H1 (cell line): ENCODE results near the gene CFLAR. TPM values are rescaled to one million over a fixed set of nuclear protein-coding genes. Genes with fewer than 3 reads are reported as not detected.

Experiments used
- CTCF ChIA-PET: fragments of 300-600 bp; sonication (Branson Sonifier 250); formaldehyde crosslinking; loops from one replicate; lab custom pipeline; 2021; ENCODE audit not compliant: partially characterized antibody; lab: Charles Lee
- POLR2A ChIA-PET: fragments of 300-600 bp; sonication (Branson Sonifier 250); formaldehyde crosslinking; loops from one replicate; lab custom pipeline; 2021; ENCODE audit warnings: inconsistent platforms; ENCODE audit not compliant: partially characterized antibody; lab: Charles Lee
- DNase-seq, 2 experiments: peaks; one replicate each; pipeline versions ENCODE4 v3.0.0 to v3.0.0-alpha.2; 2010 to 2022; ENCODE audit warnings: low spot score in 2 of 2, low read depth in 1 of 2, mixed read lengths in 1 of 2
- FAIRE-seq: peaks from 2 replicates; lab custom pipeline; 2011; peaks lifted over from hg19 to GRCh38; lab: Jason Lieb, UNC
- H2AFZ ChIP-seq: 2 replicates; pipeline ENCODE4 v1.8.1; 2012; ENCODE audit warnings: low read length, inconsistent platforms
- H2AK5ac ChIP-seq: 2 replicates; pipeline ENCODE4 v1.6.1; 2013; ENCODE audit warnings: low read depth, low read length
- H2BK120ac ChIP-seq: replicated peaks from 2 replicates; pipeline ENCODE3; 2013; ENCODE audit warnings: low read depth, low read length, inconsistent platforms
- H2BK12ac ChIP-seq: 2 replicates; pipeline ENCODE4 v1.6.1; 2013; ENCODE audit warnings: low read depth, low read length
- H2BK15ac ChIP-seq: 2 replicates; pipeline ENCODE4 v1.6.1; 2013; ENCODE audit warnings: low read length
- H2BK20ac ChIP-seq: 2 replicates; pipeline ENCODE4 v1.6.1; 2013; ENCODE audit warnings: low read length
- H2BK5ac ChIP-seq: 2 replicates; pipeline ENCODE4 v1.6.1; 2013; ENCODE audit warnings: low read depth, low read length
- H3K14ac ChIP-seq: 2 replicates; pipeline ENCODE4 v1.6.1; 2013; ENCODE audit warnings: inconsistent platforms; ENCODE audit not compliant: insufficient read length
- H3K18ac ChIP-seq: 2 replicates; pipeline ENCODE4 v1.6.1; 2013; ENCODE audit warnings: low read length; ENCODE audit errors: extremely low read depth
- H3K23ac ChIP-seq: 2 replicates; pipeline ENCODE4 v1.6.1; 2013; ENCODE audit warnings: inconsistent platforms; ENCODE audit not compliant: insufficient read length
- H3K23me2 ChIP-seq: 2 replicates; pipeline ENCODE4 v1.6.1; 2013; ENCODE audit warnings: low read depth, low read length
- H3K27ac ChIP-seq: 2 replicates; pipeline ENCODE4 v1.6.1; 2011; ENCODE audit warnings: low read depth, low read length, inconsistent platforms
- H3K27me3 ChIP-seq, 4 experiments: replicated peaks in 1 of 4; 1 replicate in 1 of 4; 2 replicates in 3 of 4; pipeline versions ENCODE4 v1.6.1 to v1.8.1; 2011 to 2013; ENCODE audit warnings: low read length in 3 of 4, mild to moderate bottlenecking in 3 of 4, inconsistent platforms in 2 of 4, mixed read lengths in 2 of 4, moderate library complexity in 1 of 4; ENCODE audit not compliant: control insufficient read depth in 3 of 4, insufficient read depth in 3 of 4; ENCODE audit errors: extremely low read depth in 1 of 4
- H3K36me3 ChIP-seq, 4 experiments: 2 replicates each; pipeline versions ENCODE4 v1.6.1 to v1.8.1; 2011 to 2013; ENCODE audit warnings: mild to moderate bottlenecking in 4 of 4, low read length in 3 of 4, moderate library complexity in 2 of 4, control low read depth in 1 of 4, inconsistent platforms in 1 of 4; ENCODE audit not compliant: insufficient read depth in 4 of 4, control insufficient read depth in 2 of 4
- H3K4ac ChIP-seq: replicated peaks from 2 replicates; pipeline ENCODE3; 2013; ENCODE audit warnings: low read length, low read depth, mixed read lengths, inconsistent platforms; ENCODE audit not compliant: insufficient read length
- H3K4me1 ChIP-seq, 4 experiments: replicated peaks in 1 of 4; 1 replicate in 1 of 4; 2 replicates in 3 of 4; pipeline versions ENCODE4 v1.6.1 to v1.8.1; 2011 to 2013; ENCODE audit warnings: low read length in 3 of 4, inconsistent platforms in 2 of 4, mixed read lengths in 1 of 4; ENCODE audit not compliant: insufficient read depth in 4 of 4, control insufficient read depth in 3 of 4
- H3K4me2 ChIP-seq, 2 experiments: 2 replicates each; pipeline versions ENCODE4 v1.6.1 to v1.8.1; 2011 to 2013; ENCODE audit warnings: low read depth in 2 of 2, low read length in 2 of 2, control low read depth in 1 of 2, inconsistent platforms in 1 of 2, mild to moderate bottlenecking in 1 of 2; ENCODE audit not compliant: insufficient read depth in 1 of 2
- H3K4me3 ChIP-seq, 4 experiments: fragments of 200-600, 300-600 bp in 1 of 4; sonication (generic), shearing (Covaris generic), sonication (Bioruptor Twin) in 1 of 4; 2 replicates each; pipeline versions ENCODE4 v1.5.1 to v1.8.1; 2011 to 2016; ENCODE audit warnings: low read length in 4 of 4, low read depth in 3 of 4, control low read depth in 2 of 4, inconsistent platforms in 2 of 4, mild to moderate bottlenecking in 2 of 4, mixed read lengths in 1 of 4, moderate library complexity in 1 of 4; ENCODE audit not compliant: insufficient read depth in 2 of 4; ENCODE audit errors: extremely low read depth in 1 of 4
- H3K56ac ChIP-seq: replicated peaks from 2 replicates; pipeline ENCODE3; 2013; ENCODE audit warnings: low read depth, mild to moderate bottlenecking, mixed read lengths, low read length, inconsistent platforms; ENCODE audit not compliant: insufficient read length
- H3K79me1 ChIP-seq: 2 replicates; pipeline ENCODE4 v1.6.1; 2013; ENCODE audit warnings: low read depth, low read length, control low read depth
- H3K79me2 ChIP-seq, 2 experiments: 2 replicates each; pipeline versions ENCODE4 v1.6.1 to v1.8.1; 2012 to 2013; ENCODE audit warnings: low read length in 2 of 2, mild to moderate bottlenecking in 2 of 2, inconsistent platforms in 1 of 2; ENCODE audit not compliant: insufficient read depth in 2 of 2, control insufficient read depth in 1 of 2
- H3K9ac ChIP-seq, 4 experiments: replicated peaks in 1 of 4; 1 replicate in 1 of 4; 2 replicates in 3 of 4; pipeline versions ENCODE4 v1.6.1 to v1.8.1; 2011 to 2013; ENCODE audit warnings: low read depth in 3 of 4, low read length in 3 of 4, control low read depth in 2 of 4, mild to moderate bottlenecking in 2 of 4, moderate library complexity in 2 of 4, inconsistent platforms in 1 of 4; ENCODE audit errors: extremely low read depth in 1 of 4
- H3K9me3 ChIP-seq, 2 experiments: 2 replicates each; pipeline versions ENCODE4 v1.6.1 to v1.8.1; 2012 to 2013; ENCODE audit warnings: mild to moderate bottlenecking in 2 of 2, moderate library complexity in 2 of 2, control low read depth in 1 of 2, inconsistent platforms in 1 of 2, low read depth in 1 of 2, low read length in 1 of 2, mixed read lengths in 1 of 2; ENCODE audit not compliant: insufficient read depth in 2 of 2
- H4K20me1 ChIP-seq, 2 experiments: replicated peaks in 1 of 2; 2 replicates each; pipeline versions ENCODE3 to v1.8.1; 2011 to 2013; ENCODE audit warnings: inconsistent platforms in 2 of 2, low read length in 2 of 2, mild to moderate bottlenecking in 1 of 2; ENCODE audit not compliant: insufficient read depth in 2 of 2, control insufficient read depth in 1 of 2
- H4K5ac ChIP-seq: 2 replicates; pipeline ENCODE4 v1.6.1; 2013; ENCODE audit warnings: low read length, low read depth, mixed read lengths, inconsistent platforms; ENCODE audit not compliant: insufficient read length
- H4K8ac ChIP-seq: 2 replicates; pipeline ENCODE4 v1.8.0; 2013; ENCODE audit warnings: mild to moderate bottlenecking, moderate library complexity, low read length, inconsistent platforms; ENCODE audit not compliant: insufficient read depth; ENCODE audit errors: extremely low read depth
- H4K91ac ChIP-seq: replicated peaks from 2 replicates; pipeline ENCODE3; 2013; ENCODE audit warnings: low read length, mixed read lengths, inconsistent platforms; ENCODE audit not compliant: insufficient read length
- CEBPB ChIP-seq: IDR thresholded peaks from 2 replicates; pipeline ENCODE4 v1.6.1; 2012; ENCODE audit warnings: low read depth, low read length
- GABPA ChIP-seq: IDR thresholded peaks from 2 replicates; pipeline ENCODE4 v1.6.1; 2011; ENCODE audit warnings: mild to moderate bottlenecking, low read length, moderate library complexity, borderline replicate concordance; ENCODE audit not compliant: insufficient read depth
- HDAC6 ChIP-seq: IDR thresholded peaks from one replicate; pipeline ENCODE4 v1.7.1; 2012; ENCODE audit warnings: low read depth, mild to moderate bottlenecking, inconsistent platforms, low read length, moderate library complexity
- JUN ChIP-seq: IDR thresholded peaks from 2 replicates; pipeline ENCODE4 v1.6.1; 2011; ENCODE audit warnings: low read depth, mild to moderate bottlenecking, improper control_type of control experiment, low read length
- KDM1A ChIP-seq: fragments of 200-600, 300-600 bp; sonication (generic); IDR thresholded peaks from 2 replicates; pipeline ENCODE4 v1.7.1; 2016; ENCODE audit warnings: mild to moderate bottlenecking, low read length, borderline replicate concordance
- KDM4A ChIP-seq: IDR thresholded peaks from one replicate; pipeline ENCODE4 v1.7.1; 2012; ENCODE audit warnings: low read depth, mild to moderate bottlenecking, moderate library complexity, low read length, inconsistent platforms; ENCODE audit not compliant: severe bottlenecking
- MAFK ChIP-seq: IDR thresholded peaks from 2 replicates; pipeline ENCODE4 v1.6.1; 2012; ENCODE audit warnings: low read depth, mild to moderate bottlenecking, improper control_type of control experiment, low read length
- MAX ChIP-seq: IDR thresholded peaks from 2 replicates; pipeline ENCODE4 v1.6.1; 2012; ENCODE audit warnings: inconsistent platforms
- NRF1 ChIP-seq: IDR thresholded peaks from 2 replicates; pipeline ENCODE4 v1.6.1; 2011; ENCODE audit warnings: mild to moderate bottlenecking, low read depth, low read length, improper control_type of control experiment
- RBBP5 ChIP-seq: IDR thresholded peaks from 2 replicates; pipeline ENCODE4 v1.7.1; 2012; ENCODE audit warnings: low read depth, mild to moderate bottlenecking, inconsistent platforms, low read length, moderate library complexity, borderline replicate concordance
- RNF2 ChIP-seq: fragments of 200-900, 300-1000 bp; sonication (generic); IDR thresholded peaks from 2 replicates; pipeline ENCODE4 v1.7.1; 2016; ENCODE audit warnings: borderline replicate concordance, low read depth, mild to moderate bottlenecking, antibody characterized with exemption, low read length; ENCODE audit not compliant: poor library complexity, severe bottlenecking; ENCODE audit errors: missing control alignments
- SP2 ChIP-seq: IDR thresholded peaks from 2 replicates; pipeline ENCODE4 v1.6.1; 2012; ENCODE audit warnings: mild to moderate bottlenecking, low read length, inconsistent platforms
- TBP ChIP-seq: IDR thresholded peaks from 2 replicates; pipeline ENCODE4 v1.6.1; 2011; ENCODE audit warnings: low read depth, low read length, improper control_type of control experiment
- TCF12 ChIP-seq: IDR thresholded peaks from 2 replicates; pipeline ENCODE4 v1.6.1; 2011; ENCODE audit warnings: low read depth, mild to moderate bottlenecking, low read length
- WGBS, 2 experiments: shearing (Covaris generic) in 1 of 2; methylation state at CpG; one replicate each; pipeline versions ENCODE4 v1.1.6 to v1.1.7; 2013 to 2015; ENCODE audit warnings: low lambda C conversion rate in 2 of 2, mixed read lengths in 2 of 2, inconsistent platforms in 1 of 2, low coverage in 1 of 2, missing lambda C conversion rate in 1 of 2; ENCODE audit not compliant: insufficient replicate concordance in 2 of 2, insufficient coverage in 1 of 2, insufficient read length in 1 of 2; ENCODE audit errors: extremely low coverage in 1 of 2, missing lambda C conversion rate in 1 of 2; 5-methylcytosine and 5-hydroxymethylcytosine counted together
- polyA plus RNA-seq, 7 experiments: library from polyadenylated mRNA; depleted of rRNA in 3 of 7; stranded (reverse) in 5 of 7; unstranded in 2 of 7; fragments of >200 nt in 5 of 7; fragments of 200-250 nt in 2 of 7; gene quantifications; 1 replicate in 5 of 7; 2 replicates in 1 of 7; 4 replicates in 1 of 7; pipeline versions ENCODE4 v1.2.1 to v1.2.3, GENCODE V29; 2011 to 2013; ENCODE audit warnings: missing spikeins in 2 of 7, mixed read lengths in 2 of 7
- total RNA-seq: library from RNA; stranded (reverse); fragmentation: NEBNext Ultra II Directional; extraction: Animal tissue kit (Norgen Biotek cat#: 25700); gene quantifications from 2 replicates; pipeline ENCODE4 v1.2.1, GENCODE V29; 2021

The CFLAR gene
- total and polyA plus RNA-seq, 2 of the 8 experiments (the other 6 are each of a cell fraction or from before 2014, with no cell fraction given), result 1.1 to 3.9 TPM

GRCh38 chr2:201128033-201128432, 12.1 kb downstream of the CFLAR start:
- Histone ChIP-seq H3K18ac (no peak overlapping the region), H3K23ac (no peak overlapping the region), H3K4me3 (no peak overlapping the region), H3K27me3 (no peaks in the 10 kb centered on the region), H3K27ac (no peak overlapping the region), H3K36me3 (no peaks in the 10 kb centered on the region), H2AFZ (no peak overlapping the region), H3K4me2 (no peak overlapping the region), H2AK5ac (no peak overlapping the region), H4K20me1 (no peaks in the 10 kb centered on the region), H4K8ac (no peak overlapping the region), H4K5ac (no peak overlapping the region), H3K4me1 (peaks cover 0 to 7% (median 2%) of the 10 kb centered on the region in 4 experiments; a peak in 4 of 7 replicates), H3K79me1 (no peaks in the 10 kb centered on the region), H2BK5ac (no peak overlapping the region), H2BK120ac (no peak overlapping the region), H2BK15ac (no peak overlapping the region), H3K4ac (no peak overlapping the region), H4K91ac (no peak overlapping the region), H3K56ac (no peak overlapping the region), H3K23me2 (no peaks in the 10 kb centered on the region), H3K9ac (no peak overlapping the region), H3K79me2 (no peaks in the 10 kb centered on the region), H2BK12ac (no peak overlapping the region), H3K14ac (no peak overlapping the region), H3K9me3 (no peaks in the 10 kb centered on the region), H2BK20ac (no peak overlapping the region)
- POLR2A ChIA-PET, result interaction anchor here (1.6 kb wide), 1 partner anchor 12 kb away, joined by 7 read pairs; the partner anchor contains the start of gene CFLAR
- DNase-seq (no peak), FAIRE-seq (no peak)
- WGBS, 2 experiments, result 100% methylated on average over 1 of the region's 1 CpG; no CpG with 5 or more reads in 1 of the 2 experiments
- CTCF ChIA-PET, result interaction anchor here (0.9 to 1.2 kb wide), 3 partner anchors 13 to 22 kb away, joined by 3 to 6 read pairs (median 3); partner anchors contain the start of gene CFLAR
- TF ChIP-seq RBBP5 (no peak), CEBPB (no peak), SP2 (no peak), TCF12 (no peak), KDM1A (no peak), HDAC6 (no peak), MAX (no peak), NRF1 (no peak), KDM4A (no peak), TBP (no peak), RNF2 (no peak), JUN (no peak), GABPA (no peak), MAFK (no peak)
